Liver (tissue), 9 donors: ENCODE results near the gene IL23A. TPM values are rescaled to one million over a fixed set of nuclear protein-coding genes. Genes with fewer than 3 reads are reported as not detected.

Experiments
- DNase-seq: peaks from one replicate; pipeline ENCODE4 v3.0.0-alpha.2; 2017; ENCODE audit warnings: low spot score
- H3K27ac ChIP-seq, 2 donors: one replicate each; pipeline ENCODE4 v1.7.0; 2013; ENCODE audit warnings: inconsistent platforms in 2 of 2, low read length in 2 of 2, control low read depth in 1 of 2, low read depth in 1 of 2, mild to moderate bottlenecking in 1 of 2
- H3K27me3 ChIP-seq, 4 donors: one replicate each; pipeline versions ENCODE4 v1.6.1 to v1.7.0; 2013; ENCODE audit warnings: low read length in 3 of 4, inconsistent platforms in 1 of 4, mild to moderate bottlenecking in 1 of 4, moderate library complexity in 1 of 4; ENCODE audit not compliant: control insufficient read depth in 4 of 4, insufficient read depth in 4 of 4
- H3K36me3 ChIP-seq, 4 donors: one replicate each; pipeline versions ENCODE4 v1.6.1 to v1.7.0; 2013; ENCODE audit warnings: low read length in 3 of 4, mild to moderate bottlenecking in 3 of 4, low read depth in 1 of 4, moderate library complexity in 1 of 4; ENCODE audit not compliant: control insufficient read depth in 4 of 4, insufficient read depth in 3 of 4
- H3K4me1 ChIP-seq, 4 donors: one replicate each; pipeline versions ENCODE4 v1.6.1 to v1.7.0; 2013; ENCODE audit warnings: low read length in 3 of 4, mild to moderate bottlenecking in 3 of 4, moderate library complexity in 1 of 4; ENCODE audit not compliant: control insufficient read depth in 4 of 4, insufficient read depth in 4 of 4
- H3K4me3 ChIP-seq, 3 donors: one replicate each; pipeline versions ENCODE4 v1.6.1 to v1.7.0; 2013; ENCODE audit warnings: low read length in 3 of 3, control low read depth in 1 of 3, low read depth in 1 of 3, mild to moderate bottlenecking in 1 of 3
- H3K9ac ChIP-seq, 2 donors: one replicate each; pipeline ENCODE4 v1.7.0; 2013; ENCODE audit warnings: low read length in 2 of 2, mild to moderate bottlenecking in 2 of 2, moderate library complexity in 2 of 2, control low read depth in 1 of 2, low read depth in 1 of 2
- H3K9me3 ChIP-seq, 4 donors: one replicate each; pipeline versions ENCODE4 v1.6.1 to v1.7.0; 2013; ENCODE audit warnings: low read length in 3 of 4; ENCODE audit not compliant: control insufficient read depth in 4 of 4
- ATF3 ChIP-seq: IDR thresholded peaks from 2 replicates; pipeline ENCODE4 v1.6.1; 2016; ENCODE audit warnings: antibody characterized with exemption
- CTCF ChIP-seq: fragments of 150-350 bp; IDR thresholded peaks from 2 replicates; pipeline ENCODE4 v1.5.1; 2017; ENCODE audit warnings: improper control_type of control experiment, low read depth, low read length; ENCODE audit not compliant: missing input control
- EGR1 ChIP-seq, 2 donors: IDR thresholded peaks; 2 replicates each; pipeline ENCODE4 v1.6.1; 2016 to 2018; ENCODE audit warnings: antibody characterized with exemption in 2 of 2, low read depth in 2 of 2
- FOXA1 ChIP-seq: IDR thresholded peaks from 2 replicates; pipeline ENCODE4 v1.6.1; 2016; ENCODE audit warnings: antibody characterized with exemption
- FOXA2 ChIP-seq: IDR thresholded peaks from 2 replicates; pipeline ENCODE4 v1.6.1; 2016; ENCODE audit warnings: antibody characterized with exemption
- GABPA ChIP-seq, 2 donors: IDR thresholded peaks in 1 of 2; conservative IDR thresholded peaks in 1 of 2; 2 replicates each; pipeline ENCODE4 v1.6.1; 2016; ENCODE audit warnings: antibody characterized with exemption in 2 of 2, mild to moderate bottlenecking in 1 of 2, moderate library complexity in 1 of 2
- HNF4A ChIP-seq, 2 donors: conservative IDR thresholded peaks; 2 replicates each; pipeline ENCODE4 v1.6.1; 2016; ENCODE audit warnings: antibody characterized with exemption in 2 of 2, mild to moderate bottlenecking in 2 of 2
- HNF4G ChIP-seq: IDR thresholded peaks from 2 replicates; pipeline ENCODE4 v1.6.1; 2016; ENCODE audit warnings: antibody characterized with exemption
- JUND ChIP-seq, 2 donors: IDR thresholded peaks; 2 replicates each; pipeline ENCODE4 v1.6.1; 2016; ENCODE audit warnings: antibody characterized with exemption in 2 of 2
- MAX ChIP-seq: IDR thresholded peaks from 2 replicates; pipeline ENCODE4 v1.6.1; 2016; ENCODE audit warnings: antibody characterized with exemption
- NR2F2 ChIP-seq: IDR thresholded peaks from 2 replicates; pipeline ENCODE4 v1.6.1; 2016; ENCODE audit warnings: antibody characterized with exemption
- RAD21 ChIP-seq, 2 donors: IDR thresholded peaks; 2 replicates each; pipeline ENCODE4 v1.6.1; 2016; ENCODE audit warnings: antibody characterized with exemption in 2 of 2, mild to moderate bottlenecking in 2 of 2
- REST ChIP-seq: IDR thresholded peaks from 2 replicates; pipeline ENCODE4 v1.6.1; 2016; ENCODE audit warnings: antibody characterized with exemption, mild to moderate bottlenecking
- RXRA ChIP-seq, 2 donors: IDR thresholded peaks; 2 replicates each; pipeline ENCODE4 v1.6.1; 2017 to 2018; ENCODE audit warnings: antibody characterized with exemption in 2 of 2, mild to moderate bottlenecking in 1 of 2
- SP1 ChIP-seq: IDR thresholded peaks from 2 replicates; pipeline ENCODE4 v1.6.1; 2018; ENCODE audit warnings: antibody characterized with exemption, mild to moderate bottlenecking
- TAF1 ChIP-seq: conservative IDR thresholded peaks from 2 replicates; pipeline ENCODE4 v1.6.1; 2016; ENCODE audit warnings: antibody characterized with exemption, mild to moderate bottlenecking
- YY1 ChIP-seq: IDR thresholded peaks from 2 replicates; pipeline ENCODE4 v1.6.1; 2016; ENCODE audit warnings: antibody characterized with exemption, mild to moderate bottlenecking
- ZBTB33 ChIP-seq: IDR thresholded peaks from 2 replicates; pipeline ENCODE4 v1.6.1; 2016; ENCODE audit warnings: antibody characterized with exemption
- WGBS: extraction: QIAGEN DNeasy Blood & Tissue Kit; methylation state at CpG from one replicate; pipeline ENCODE4 v1.1.7; 2013; 5-methylcytosine and 5-hydroxymethylcytosine counted together
- polyA plus RNA-seq, 2 donors: library from polyadenylated mRNA; stranded (reverse) in 1 of 2; unstranded in 1 of 2; fragments of 200-250 nt in 1 of 2; fragments of >200 nt in 1 of 2; fragmentation: Nextera tagmentation in 1 of 2; extraction: Ambion mirVana in 1 of 2; gene quantifications; one replicate each; pipeline versions ENCODE4 v1.2.1 to v1.2.3, GENCODE V29; 2013 to 2015
- total RNA-seq, 2 donors: library from RNA; depleted of rRNA; stranded (reverse); fragments of >200 nt; gene quantifications; one replicate each; pipeline ENCODE4 v1.2.3, GENCODE V29; 2014
- donor health status: healthy.
- donor health status: healthy.
- donor health status: healthy.
- donor health status: healthy.
- donor health status: healthy.

Gene IL23A
- total and polyA plus RNA-seq, 4 donors, result 0.14 to 0.25 (median 0.22) TPM; not detected in 1

- peak overlapping the region; percentile 45 to 93 (median 80) for H3K4me3 ChIP-seq
- H3K27me3 ChIP-seq, result no peaks in the 10 kb centered on the region
- H3K4me1 ChIP-seq, result peaks cover 16 to 33% (median 24%) of the 10 kb centered on the region in 4 donors
- peaks cover 0 to under 1% (median 0%) of the 10 kb centered on the region in 4 donors for H3K36me3 ChIP-seq
- H3K27ac ChIP-seq, result peak overlapping the region; percentile 75 to 92
- 39% methylated on average over 8 of the region's 8 CpGs for WGBS
- TF ChIP-seq SP1 (no peak), RAD21 (IDR thresholded peaks at IDR 0.05) (peak in 1 of 2 donors; percentile 37)
- H3K9me3 ChIP-seq, result no peaks in the 10 kb centered on the region
- DNase-seq, result no peak
- peak overlapping the region; percentile 84 to 85 for H3K9ac ChIP-seq
These were observed 22.9 kb downstream of the IL23A start for GRCh38 chr12:56361487-56362129.

GRCh38 chr12:56362130-56363059 lies 23.7 kb downstream of the IL23A start, which contains the start of gene APOF:
Gene APOF (minus strand): TSS chr12:56362857. CDS start chr12:56362745, 112 bp downstream.
- no peaks in the 10 kb centered on the region for H3K36me3 ChIP-seq
- 50% methylated on average over 10 of the region's 10 CpGs for WGBS
- DNase-seq, result no peak
- H3K9me3 ChIP-seq, result no peaks in the 10 kb centered on the region
- H3K9ac ChIP-seq, result peak within 1 kb of the TSS; percentile 84 to 85
- no peaks in the 10 kb centered on the region for H3K27me3 ChIP-seq
- peak within 1 kb of the TSS; percentile 75 to 92 for H3K27ac ChIP-seq
- H3K4me3 ChIP-seq, result peak within 1 kb of the TSS; percentile 45 to 93 (median 80)
- H3K4me1 ChIP-seq, result peaks cover 14 to 33% (median 24%) of the 10 kb centered on the region in 4 donors
- TF ChIP-seq EGR1 (IDR thresholded peaks at IDR 0.05; ENCODE audit: low read depth in 2 of 2) (peak in 1 of 2 donors; percentile 68), FOXA1 (no peak), GABPA (IDR thresholded peaks at IDR 0.05 in 1 of 2, conservative IDR thresholded peaks at IDR 0.05 in 1 of 2) (peak in 1 of 2 donors; percentile 74), CTCF (no peak), HNF4G (peak; percentile 20), SP1 (peak; percentile 79), RAD21 (IDR thresholded peaks at IDR 0.05) (peak; percentile 40 to 53), HNF4A (conservative IDR thresholded peaks at IDR 0.05) (peak; percentile 70 to 88), JUND (IDR thresholded peaks at IDR 0.05) (peak; percentile 59 to 70), RXRA (IDR thresholded peaks at IDR 0.05) (peak; percentile 71 to 89), ATF3 (peak; percentile 12), REST (peak; percentile 89), FOXA2 (peak; percentile 78), YY1 (peak; percentile 90), MAX (peak; percentile 89), ZBTB33 (peak; percentile 58), TAF1 (peak; percentile 96), NR2F2 (no peak)
